Prostate gland (tissue), 2 donors: ENCODE measurements around the gene TPRA1. TPM values are rescaled to one million over a fixed set of nuclear protein-coding genes. Genes with fewer than 3 reads are reported as not detected.

ENCODE experiments used
- DNase-seq: peaks from one replicate; pipeline ENCODE4 v3.0.0-alpha.2; 2019; ENCODE audit warnings: low spot score
- H3K27ac ChIP-seq, 2 donors: fragments of 200-600 bp; sonication (generic); 2 replicates each; pipeline ENCODE4 v1.5.1; 2017 to 2019
- H3K27me3 ChIP-seq: fragments of 200-600 bp; sonication (generic); replicated peaks from 2 replicates; pipeline ENCODE4 v1.5.1; 2019; ENCODE audit not compliant: insufficient read depth
- H3K36me3 ChIP-seq, 2 donors: fragments of 200-600 bp; sonication (generic); 1 replicate in 1 of 2; 2 replicates in 1 of 2; pipeline versions ENCODE4 v1.5.1 to v1.8.1; 2017 to 2019
- H3K4me1 ChIP-seq: fragments of 200-600 bp; sonication (generic); replicated peaks from 2 replicates; pipeline ENCODE4 v1.5.1; 2019
- H3K4me3 ChIP-seq, 2 donors: fragments of 200-600 bp; sonication (generic); 2 replicates each; pipeline ENCODE4 v1.5.1; 2017 to 2019
- H3K9me3 ChIP-seq: fragments of 200-600 bp; sonication (generic); 2 replicates; pipeline ENCODE4 v1.5.1; 2017
- POLR2A ChIP-seq: fragments of 450-650 bp; IDR thresholded peaks from one replicate; pipeline ENCODE4 v1.6.1; 2016; ENCODE audit warnings: antibody characterized with exemption, mild to moderate bottlenecking
- POLR2AphosphoS5 ChIP-seq: sonication (generic); formaldehyde crosslinking; IDR thresholded peaks from one replicate; pipeline ENCODE4 v1.6.1; 2017; ENCODE audit warnings: antibody characterized with exemption
- WGBS: methylation state at CpG from one replicate; pipeline ENCODE4 v1.1.5; 2018; 5-methylcytosine and 5-hydroxymethylcytosine counted together
- intact Hi-C: fragments of 100-400 bp; cut with DNase I; formaldehyde crosslinking; loops from one replicate; pipeline ENCODE4 v1.14.2; 2022
- microRNA-seq: library from miRNA; unstranded; fragments of <30 nt; microRNA quantifications from one replicate; pipeline ENCODE4, GENCODE V29; 2016
- small RNA-seq, 2 donors: library from RNA; depleted of rRNA; stranded (forward); fragments of <200 nt; gene quantifications; one replicate each; pipeline ENCODE3, GENCODE V24; 2016
- total RNA-seq, 2 donors: library from RNA; depleted of rRNA; stranded (reverse); fragments of >200 nt; gene quantifications; one replicate each; pipeline ENCODE4 v1.1.0, GENCODE V29; 2016
- TF ChIP-seq, protein P1 (sequence below), 4 experiments: fragments of 200-600 bp in 2 of 4; fragments of 450-650 bp in 2 of 4; sonication (generic) in 2 of 4; IDR thresholded peaks; 1 replicate in 3 of 4; 2 replicates in 1 of 4; pipeline ENCODE4 v1.5.1; 2016 to 2019; ENCODE audit warnings: antibody characterized with exemption in 4 of 4, mild to moderate bottlenecking in 2 of 4, moderate library complexity in 2 of 4

TPRA1 gene
- total RNA-seq, 2 donors from 2014 or later: 46.6 to 73.1 TPM

DNA sequence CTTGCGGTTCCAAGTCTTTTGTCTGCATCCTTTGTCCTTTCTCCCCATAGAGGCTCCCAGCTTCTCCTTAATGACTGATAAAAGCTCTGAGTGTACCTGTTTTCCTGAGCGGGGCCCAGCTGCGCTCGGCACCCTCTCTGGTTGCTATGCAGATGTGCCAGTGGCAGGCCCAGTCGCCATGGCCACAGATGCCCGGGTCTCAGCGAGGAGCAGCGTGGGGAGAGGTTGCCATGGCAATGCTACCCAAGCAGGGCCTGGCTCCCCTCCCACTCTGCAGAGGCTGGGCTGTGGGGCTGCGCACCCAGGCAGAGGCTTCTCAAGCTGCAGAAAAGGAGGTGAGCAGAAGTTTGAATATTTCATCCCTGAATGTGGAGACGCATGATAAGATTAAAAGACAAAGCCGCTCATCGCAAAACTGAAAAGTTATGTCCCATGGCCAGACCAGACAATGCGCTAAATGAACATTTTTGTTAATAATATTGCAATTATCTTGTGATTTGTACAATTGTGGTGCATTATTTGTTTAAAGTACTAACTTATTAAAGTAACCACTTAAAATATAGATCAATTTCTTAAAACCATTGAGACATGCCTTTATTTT is 66.1 kb downstream of the TPRA1 start:
- intact Hi-C loops: no loop called here
- no peaks in the 10 kb centered on the region for H3K4me1 ChIP-seq
- DNase-seq: no peak
- no peak overlapping the region for H3K27ac ChIP-seq
- H3K27me3 ChIP-seq: peaks cover 3% of the 10 kb centered on the region
- H3K4me3 ChIP-seq: no peak overlapping the region
- no peaks in the 10 kb centered on the region for H3K36me3 ChIP-seq
- H3K9me3 ChIP-seq: no peaks in the 10 kb centered on the region
- TF ChIP-seq POLR2A: no peak
- TF ChIP-seq, protein P1, sequence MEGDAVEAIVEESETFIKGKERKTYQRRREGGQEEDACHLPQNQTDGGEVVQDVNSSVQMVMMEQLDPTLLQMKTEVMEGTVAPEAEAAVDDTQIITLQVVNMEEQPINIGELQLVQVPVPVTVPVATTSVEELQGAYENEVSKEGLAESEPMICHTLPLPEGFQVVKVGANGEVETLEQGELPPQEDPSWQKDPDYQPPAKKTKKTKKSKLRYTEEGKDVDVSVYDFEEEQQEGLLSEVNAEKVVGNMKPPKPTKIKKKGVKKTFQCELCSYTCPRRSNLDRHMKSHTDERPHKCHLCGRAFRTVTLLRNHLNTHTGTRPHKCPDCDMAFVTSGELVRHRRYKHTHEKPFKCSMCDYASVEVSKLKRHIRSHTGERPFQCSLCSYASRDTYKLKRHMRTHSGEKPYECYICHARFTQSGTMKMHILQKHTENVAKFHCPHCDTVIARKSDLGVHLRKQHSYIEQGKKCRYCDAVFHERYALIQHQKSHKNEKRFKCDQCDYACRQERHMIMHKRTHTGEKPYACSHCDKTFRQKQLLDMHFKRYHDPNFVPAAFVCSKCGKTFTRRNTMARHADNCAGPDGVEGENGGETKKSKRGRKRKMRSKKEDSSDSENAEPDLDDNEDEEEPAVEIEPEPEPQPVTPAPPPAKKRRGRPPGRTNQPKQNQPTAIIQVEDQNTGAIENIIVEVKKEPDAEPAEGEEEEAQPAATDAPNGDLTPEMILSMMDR (IDR thresholded peaks at IDR 0.05): no peak
- TF ChIP-seq POLR2AphosphoS5: no peak
- 40% methylated on average over 13 of the region's 13 CpGs for WGBS

Small RNAs within 50 kb of the gene (microRNA-seq; reads per million reads assigned to microRNA genes)
- gene MIR6825 (0.25 reads per million), gene MIR7976 (not detected)

Small RNAs within 50 kb of the gene (small RNA-seq; reads per million reads assigned to genes)
- 0 reads per million in 2 donors for gene AC084035.1
- 0 reads per million in 2 donors for gene MIR6825
- gene MIR7976: 0 reads per million in 2 donors

Other genes starting within 250 kb of the TPRA1 start
- gene MCM2, start 7.7 kb upstream of the TPRA1 start, total RNA-seq: 10 to 100 TPM; 30.9 to 34.7 TPM
- gene PODXL2, start 38.5 kb upstream of the TPRA1 start, total RNA-seq: 10 to 100 TPM; 63.9 to 73.7 TPM
- gene ABTB1, start 82.2 kb upstream of the TPRA1 start, total RNA-seq: 10 to 100 TPM; 33.4 to 60.2 TPM
- gene MGLL, start 231.8 kb upstream of the TPRA1 start, total RNA-seq: 10 to 100 TPM; 20.0 to 31.8 TPM